HG02884 (cell line): ENCODE results near the gene PSMA7.

ENCODE experiments used
- ATAC-seq: cut with Tn5 transposase; IDR thresholded peaks from one replicate; pipeline ENCODE4 v1.9.1; 2021; ENCODE audit warnings: mild to moderate bottlenecking, moderate library complexity; ENCODE audit not compliant: unreplicated experiment

The PSMA7 gene

GRCh38 chr20:62172666-62173065 is 29.5 kb upstream of the PSMA7 start:
- no peak for ATAC-seq

GRCh38 chr20:62171245-62171644 is 28.1 kb upstream of the PSMA7 start:
- no peak for ATAC-seq

GRCh38 chr20:62170536-62170935 is 27.3 kb upstream of the PSMA7 start:
- ATAC-seq: no peak

- ATAC-seq: no peak
Measured at GRCh38 chr20:62168890-62169435, 25.8 kb upstream of the PSMA7 start.

GRCh38 chr20:62168061-62168460 is 24.9 kb upstream of the PSMA7 start:
- no peak for ATAC-seq

GRCh38 chr20:62167474-62167873 is 24.3 kb upstream of the PSMA7 start:
- no peak for ATAC-seq

- no peak for ATAC-seq
Measured at GRCh38 chr20:62165762-62166399, 22.7 kb upstream of the PSMA7 start.

GRCh38 chr20:62164879-62165761 is 21.9 kb upstream of the PSMA7 start:
- ATAC-seq: no peak

GRCh38 chr20:62163986-62164762 is 21.0 kb upstream of the PSMA7 start:
- no peak for ATAC-seq

GRCh38 chr20:62163485-62163865 is 20.3 kb upstream of the PSMA7 start:
- ATAC-seq: no peak

GRCh38 chr20:62162765-62163484 is 19.7 kb upstream of the PSMA7 start:
- no peak for ATAC-seq

- no peak for ATAC-seq
Measured at GRCh38 chr20:62161347-62161746, 18.2 kb upstream of the PSMA7 start.

- no peak for ATAC-seq
Measured at GRCh38 chr20:62160876-62161275, 17.7 kb upstream of the PSMA7 start.

- ATAC-seq: no peak
Measured at GRCh38 chr20:62160253-62160652, 17.1 kb upstream of the PSMA7 start.

- no peak for ATAC-seq
Measured at GRCh38 chr20:62159839-62160238, 16.6 kb upstream of the PSMA7 start.

GRCh38 chr20:62159052-62159451 is 15.9 kb upstream of the PSMA7 start:
- no peak for ATAC-seq

GRCh38 chr20:62158541-62158940 is 15.3 kb upstream of the PSMA7 start:
- no peak for ATAC-seq

GRCh38 chr20:62158088-62158400 is 14.8 kb upstream of the PSMA7 start:
- ATAC-seq: no peak

GRCh38 chr20:62157387-62158087 is 14.3 kb upstream of the PSMA7 start:
- no peak for ATAC-seq
